ENCODE data around the gene FBXL13. TPM values are rescaled to one million over a fixed set of nuclear protein-coding genes. Genes with fewer than 3 reads are reported as not detected.

Gene FBXL13
- total and polyA plus RNA-seq, 10 of the 15 experiments (the other 5 are each of a cell fraction or from before 2014, with no cell fraction given) = 0.08 to 0.95 (median 0.28) TPM; not detected in 2

DNA sequence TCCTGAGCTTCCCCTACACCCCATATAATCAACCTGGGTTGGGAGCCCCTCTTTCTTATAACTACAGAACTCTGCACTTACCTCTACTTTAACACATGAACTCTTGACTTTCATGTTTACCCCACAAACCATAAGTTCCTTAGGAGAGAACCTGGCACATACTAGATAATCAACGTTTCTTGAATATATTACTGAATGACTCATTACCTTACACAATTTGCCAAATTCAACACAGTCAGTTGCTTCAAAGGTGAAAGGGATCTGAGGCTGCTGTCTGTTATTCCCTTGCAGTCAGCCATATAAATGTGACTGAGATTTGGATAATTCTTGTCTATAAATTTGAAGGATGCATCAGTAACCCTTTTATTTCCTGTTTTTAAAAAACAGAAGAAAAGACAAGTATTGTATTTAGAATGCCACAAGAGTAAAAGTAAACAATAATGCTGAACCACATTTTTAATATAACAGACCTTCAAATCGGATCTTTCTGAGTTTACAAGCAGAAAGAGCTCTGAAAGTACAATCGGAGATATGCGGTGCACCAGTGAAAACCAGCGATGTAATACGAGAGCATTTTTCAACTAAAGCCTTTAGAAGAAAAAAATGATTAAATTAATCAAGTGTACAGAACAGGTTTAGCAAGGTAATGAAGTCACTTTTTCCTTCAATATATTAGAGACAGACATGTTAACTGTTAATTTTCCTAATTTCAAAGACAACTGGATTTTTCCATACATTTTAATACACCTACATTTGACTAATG is 191.3 kb downstream of the FBXL13 start:
- no peak for ATAC-seq
- DNase-seq (ENCODE audit: low read depth, low spot score) = no peak
- no peak for TF ChIP-seq MEF2A (IDR thresholded peaks at IDR 0.05; ENCODE audit: insufficient read depth, low read depth, low read length)
- ChIA-PET CTCF (interaction anchor here (1.4 kb wide), 1 partner anchor 35 kb away, joined by 3 read pairs; no protein-coding TSS in a partner anchor), POLR2A (no interaction called here), SMC1A (ENCODE audit: uncharacterized antibody, unreplicated experiment) (no interaction called here), RAD21 (ENCODE audit: unreplicated experiment) (no interaction called here)
- H3K9ac ChIP-seq (ENCODE audit: control insufficient read depth, insufficient read depth, low read length) = no peak overlapping the region
- no peaks in the 10 kb centered on the region for H3K4me1 ChIP-seq (ENCODE audit: control insufficient read depth, insufficient read depth, low read length)
- H3K4me2 ChIP-seq (ENCODE audit: control insufficient read depth, insufficient read depth) = no peak overlapping the region
- H3K9me3 ChIP-seq (replicated peaks; ENCODE audit: control insufficient read depth, insufficient read depth, low read length) = no peaks in the 10 kb centered on the region; the same call in 2 of the 3 replicates
- no peak overlapping the region for H3K4me3 ChIP-seq
- FAIRE-seq = no peak
- H3K79me2 ChIP-seq (ENCODE audit: control insufficient read depth, insufficient read depth, low read length) = no peaks in the 10 kb centered on the region
- intact Hi-C loops (cut with micrococcal nuclease; ENCODE audit: unreplicated experiment) (no loop called here), in situ Hi-C loops (cut with MboI) (no loop called here)
- no TSS peak for BruUV-seq (replicated peaks)
- 69% methylated on average over 6 of the region's 6 CpGs for WGBS (ENCODE audit: insufficient coverage, insufficient replicate concordance, low lambda C conversion rate, missing lambda C conversion rate)
- no peak overlapping the region for H2AFZ ChIP-seq (ENCODE audit: control insufficient read depth, low read depth, low read length)
- H4K20me1 ChIP-seq (ENCODE audit: control insufficient read depth, insufficient read depth) = no peaks in the 10 kb centered on the region
- H3K27me3 ChIP-seq (replicated peaks in 1 of 2; ENCODE audit: control insufficient read depth in 2 of 2, insufficient read depth in 2 of 2, low read length in 1 of 2) = no peaks in the 10 kb centered on the region; a peak in 1 of 4 replicates
- no peaks in the 10 kb centered on the region for H3K36me3 ChIP-seq (ENCODE audit: control insufficient read depth in 2 of 2, insufficient read depth in 2 of 2, low read length in 1 of 2)
- no peak overlapping the region for H3K27ac ChIP-seq (ENCODE audit: control insufficient read depth, insufficient read depth)

DNA sequence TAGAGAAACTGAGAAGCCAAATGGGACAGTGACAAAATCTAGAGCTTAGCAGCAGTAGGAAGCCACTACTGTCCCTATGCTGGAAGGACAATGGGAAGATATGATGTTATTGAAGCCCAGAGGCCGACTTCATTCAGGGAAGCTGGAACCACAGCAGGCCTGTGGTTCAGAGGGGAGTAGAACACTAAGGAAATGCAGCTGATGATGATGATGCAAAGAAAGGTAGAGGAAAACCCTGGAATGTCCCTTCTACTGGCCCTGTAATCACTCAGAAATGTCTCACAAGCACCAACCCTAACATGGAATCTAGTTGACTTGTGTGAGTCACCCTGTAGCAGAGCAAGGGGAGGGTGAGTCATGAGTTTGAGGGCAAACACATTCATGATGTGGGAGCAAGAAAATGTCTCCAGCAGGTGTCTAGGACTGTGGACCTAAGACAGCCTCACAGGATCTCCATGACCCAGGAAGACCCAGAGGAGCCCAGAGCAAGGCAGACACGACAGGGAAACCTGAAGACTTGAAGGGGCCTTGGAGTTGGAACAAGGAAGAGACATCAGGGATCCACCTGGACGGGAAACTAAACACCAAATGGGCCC is 198.8 kb downstream of the FBXL13 start:
- Histone ChIP-seq H3K27me3 (replicated peaks in 1 of 2; ENCODE audit: control insufficient read depth in 2 of 2, insufficient read depth in 2 of 2, low read length in 1 of 2) (no peaks in the 10 kb centered on the region; a peak in 1 of 4 replicates), H3K79me2 (ENCODE audit: control insufficient read depth, insufficient read depth, low read length) (no peaks in the 10 kb centered on the region), H3K4me3 (no peak overlapping the region), H3K36me3 (ENCODE audit: control insufficient read depth in 2 of 2, insufficient read depth in 2 of 2, low read length in 1 of 2) (no peaks in the 10 kb centered on the region), H3K4me1 (ENCODE audit: control insufficient read depth, insufficient read depth, low read length) (no peaks in the 10 kb centered on the region), H3K9ac (ENCODE audit: control insufficient read depth, insufficient read depth, low read length) (no peak overlapping the region), H4K20me1 (ENCODE audit: control insufficient read depth, insufficient read depth) (no peaks in the 10 kb centered on the region), H3K4me2 (ENCODE audit: control insufficient read depth, insufficient read depth) (no peak overlapping the region), H3K27ac (ENCODE audit: control insufficient read depth, insufficient read depth) (no peak overlapping the region), H3K9me3 (replicated peaks; ENCODE audit: control insufficient read depth, insufficient read depth, low read length) (no peaks in the 10 kb centered on the region; the same call in 2 of the 3 replicates), H2AFZ (ENCODE audit: control insufficient read depth, low read depth, low read length) (no peak overlapping the region)
- ATAC-seq (no peak), FAIRE-seq (no peak), DNase-seq (ENCODE audit: low read depth, low spot score) (no peak)
- ChIA-PET CTCF (no interaction called here), RAD21 (ENCODE audit: unreplicated experiment) (no interaction called here), SMC1A (ENCODE audit: uncharacterized antibody, unreplicated experiment) (interaction anchor here (1.1 kb wide), 1 partner anchor 43 kb away, joined by 3 read pairs; no protein-coding TSS in a partner anchor), POLR2A (no interaction called here)
- WGBS (ENCODE audit: insufficient coverage, insufficient replicate concordance, low lambda C conversion rate, missing lambda C conversion rate) = 51% methylated on average over 3 of the region's 3 CpGs
- intact Hi-C loops (cut with micrococcal nuclease; ENCODE audit: unreplicated experiment) (loop anchor here (2.0 kb wide), 1 partner anchor 51 kb away; no protein-coding TSS in a partner anchor), in situ Hi-C loops (cut with MboI) (no loop called here)
- TF ChIP-seq ZNF217 (IDR thresholded peaks at IDR 0.05) = no peak
- TF ChIP-seq, protein P1, sequence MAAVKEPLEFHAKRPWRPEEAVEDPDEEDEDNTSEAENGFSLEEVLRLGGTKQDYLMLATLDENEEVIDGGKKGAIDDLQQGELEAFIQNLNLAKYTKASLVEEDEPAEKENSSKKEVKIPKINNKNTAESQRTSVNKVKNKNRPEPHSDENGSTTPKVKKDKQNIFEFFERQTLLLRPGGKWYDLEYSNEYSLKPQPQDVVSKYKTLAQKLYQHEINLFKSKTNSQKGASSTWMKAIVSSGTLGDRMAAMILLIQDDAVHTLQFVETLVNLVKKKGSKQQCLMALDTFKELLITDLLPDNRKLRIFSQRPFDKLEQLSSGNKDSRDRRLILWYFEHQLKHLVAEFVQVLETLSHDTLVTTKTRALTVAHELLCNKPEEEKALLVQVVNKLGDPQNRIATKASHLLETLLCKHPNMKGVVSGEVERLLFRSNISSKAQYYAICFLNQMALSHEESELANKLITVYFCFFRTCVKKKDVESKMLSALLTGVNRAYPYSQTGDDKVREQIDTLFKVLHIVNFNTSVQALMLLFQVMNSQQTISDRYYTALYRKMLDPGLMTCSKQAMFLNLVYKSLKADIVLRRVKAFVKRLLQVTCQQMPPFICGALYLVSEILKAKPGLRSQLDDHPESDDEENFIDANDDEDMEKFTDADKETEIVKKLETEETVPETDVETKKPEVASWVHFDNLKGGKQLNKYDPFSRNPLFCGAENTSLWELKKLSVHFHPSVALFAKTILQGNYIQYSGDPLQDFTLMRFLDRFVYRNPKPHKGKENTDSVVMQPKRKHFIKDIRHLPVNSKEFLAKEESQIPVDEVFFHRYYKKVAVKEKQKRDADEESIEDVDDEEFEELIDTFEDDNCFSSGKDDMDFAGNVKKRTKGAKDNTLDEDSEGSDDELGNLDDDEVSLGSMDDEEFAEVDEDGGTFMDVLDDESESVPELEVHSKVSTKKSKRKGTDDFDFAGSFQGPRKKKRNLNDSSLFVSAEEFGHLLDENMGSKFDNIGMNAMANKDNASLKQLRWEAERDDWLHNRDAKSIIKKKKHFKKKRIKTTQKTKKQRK (IDR thresholded peaks at IDR 0.05; ENCODE audit: low read depth, low read length) = no peak
- no peak for TF ChIP-seq CREM (IDR thresholded peaks at IDR 0.05; ENCODE audit: low read depth)
- no peak for TF ChIP-seq YBX1 (IDR thresholded peaks at IDR 0.05)
- TF ChIP-seq, protein P2, sequence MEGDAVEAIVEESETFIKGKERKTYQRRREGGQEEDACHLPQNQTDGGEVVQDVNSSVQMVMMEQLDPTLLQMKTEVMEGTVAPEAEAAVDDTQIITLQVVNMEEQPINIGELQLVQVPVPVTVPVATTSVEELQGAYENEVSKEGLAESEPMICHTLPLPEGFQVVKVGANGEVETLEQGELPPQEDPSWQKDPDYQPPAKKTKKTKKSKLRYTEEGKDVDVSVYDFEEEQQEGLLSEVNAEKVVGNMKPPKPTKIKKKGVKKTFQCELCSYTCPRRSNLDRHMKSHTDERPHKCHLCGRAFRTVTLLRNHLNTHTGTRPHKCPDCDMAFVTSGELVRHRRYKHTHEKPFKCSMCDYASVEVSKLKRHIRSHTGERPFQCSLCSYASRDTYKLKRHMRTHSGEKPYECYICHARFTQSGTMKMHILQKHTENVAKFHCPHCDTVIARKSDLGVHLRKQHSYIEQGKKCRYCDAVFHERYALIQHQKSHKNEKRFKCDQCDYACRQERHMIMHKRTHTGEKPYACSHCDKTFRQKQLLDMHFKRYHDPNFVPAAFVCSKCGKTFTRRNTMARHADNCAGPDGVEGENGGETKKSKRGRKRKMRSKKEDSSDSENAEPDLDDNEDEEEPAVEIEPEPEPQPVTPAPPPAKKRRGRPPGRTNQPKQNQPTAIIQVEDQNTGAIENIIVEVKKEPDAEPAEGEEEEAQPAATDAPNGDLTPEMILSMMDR (IDR thresholded peaks at IDR 0.05 in 2 of 3, conservative IDR thresholded peaks at IDR 0.05 in 1 of 3; ENCODE audit: control insufficient read depth in 2 of 3, extremely low read depth in 1 of 3, insufficient read depth in 1 of 3, low read depth in 3 of 3, low read length in 3 of 3) = no peak
- BruUV-seq (replicated peaks) = no TSS peak

All from GM12878 (cell line).